ENCODE results near the gene LARP6. TPM values are rescaled to one million over a fixed set of nuclear protein-coding genes. Genes with fewer than 3 reads are reported as not detected.

Gene LARP6
- total RNA-seq, 1 experiment from 2014 or later, result 31.2 TPM

- BruUV-seq (replicated peaks), result no TSS peak
- H3K9me3 ChIP-seq (ENCODE audit: insufficient read depth, low read depth), result no peaks in the 10 kb centered on the region
- no peaks in the 10 kb centered on the region for H3K79me2 ChIP-seq (ENCODE audit: low read depth)
- H3K4me2 ChIP-seq, result no peak overlapping the region
- TF ChIP-seq CTCF (conservative IDR thresholded peaks at IDR 0.05) (no peak), EZH2 (IDR thresholded peaks at IDR 0.05; ENCODE audit: low read depth) (no peak)
- 0 out of 2 replicates have a peak, but pooled peaks cover 4% of the 10 kb centered on the region for H3K36me3 ChIP-seq (ENCODE audit: low read depth)
- H3K27me3 ChIP-seq (ENCODE audit: insufficient read depth, low read depth), result no peaks in the 10 kb centered on the region
- no peak overlapping the region for H2AFZ ChIP-seq
- peaks cover 24% of the 10 kb centered on the region for H3K4me1 ChIP-seq (replicated peaks; ENCODE audit: insufficient read depth)
- ChIA-PET POLR2A (ENCODE audit: unreplicated experiment) (no interaction called here), CTCF (interaction anchor here (0.5 kb wide), 1 partner anchor 9 kb away, joined by 5 read pairs; no protein-coding TSS in a partner anchor)
- H3K9me2 ChIP-seq (ENCODE audit: insufficient read depth), result no peaks in the 10 kb centered on the region
- H3K27ac ChIP-seq, result no peak overlapping the region
- DNase-seq, result no peak
- no peaks in the 10 kb centered on the region for H4K20me1 ChIP-seq (ENCODE audit: insufficient read depth)
- intact Hi-C loops (cut with micrococcal nuclease; ENCODE audit: unreplicated experiment), result no loop called here
- H3F3A ChIP-seq (ENCODE audit: insufficient read depth, low read depth), result peaks cover 24% of the 10 kb centered on the region; the same call in 1 of the 2 replicates
- no peak overlapping the region for H3K4me3 ChIP-seq
These were observed 21.8 kb downstream of the LARP6 start for GRCh38 chr15:70832176-70832575.

GRCh38 chr15:70831094-70831911 is 22.7 kb downstream of the LARP6 start:
- H4K20me1 ChIP-seq (ENCODE audit: insufficient read depth), result no peaks in the 10 kb centered on the region
- peaks cover 30% of the 10 kb centered on the region; the same call in 1 of the 2 replicates for H3F3A ChIP-seq (ENCODE audit: insufficient read depth, low read depth)
- no peak overlapping the region for H3K27ac ChIP-seq
- H3K4me1 ChIP-seq (replicated peaks; ENCODE audit: insufficient read depth), result peaks cover 32% of the 10 kb centered on the region
- no peaks in the 10 kb centered on the region for H3K9me2 ChIP-seq (ENCODE audit: insufficient read depth)
- H3K4me2 ChIP-seq, result no peak overlapping the region
- ChIA-PET CTCF (interaction anchor here (0.5 kb wide), 1 partner anchor 9 kb away, joined by 5 read pairs; no protein-coding TSS in a partner anchor), POLR2A (ENCODE audit: unreplicated experiment) (interaction anchor here (0.7 kb wide), 1 partner anchor 1362 kb away, joined by 6 read pairs; no protein-coding TSS in a partner anchor)
- DNase-seq, result no peak
- H2AFZ ChIP-seq, result no peak overlapping the region
- no peaks in the 10 kb centered on the region for H3K79me2 ChIP-seq (ENCODE audit: low read depth)
- no peaks in the 10 kb centered on the region for H3K27me3 ChIP-seq (ENCODE audit: insufficient read depth, low read depth)
- BruUV-seq (replicated peaks), result no TSS peak
- H3K36me3 ChIP-seq (ENCODE audit: low read depth), result 0 out of 2 replicates have a peak, but pooled peaks cover 4% of the 10 kb centered on the region
- intact Hi-C loops (cut with micrococcal nuclease; ENCODE audit: unreplicated experiment), result no loop called here
- no peaks in the 10 kb centered on the region for H3K9me3 ChIP-seq (ENCODE audit: insufficient read depth, low read depth)
- no peak overlapping the region for H3K4me3 ChIP-seq
- TF ChIP-seq EZH2 (IDR thresholded peaks at IDR 0.05; ENCODE audit: low read depth) (no peak), CTCF (conservative IDR thresholded peaks at IDR 0.05) (no peak)

- no peaks in the 10 kb centered on the region for H3K27me3 ChIP-seq (ENCODE audit: insufficient read depth, low read depth)
- no peak overlapping the region for H3K4me3 ChIP-seq
- no peaks in the 10 kb centered on the region for H3K79me2 ChIP-seq (ENCODE audit: low read depth)
- H3K36me3 ChIP-seq (ENCODE audit: low read depth), result 0 out of 2 replicates have a peak, but pooled peaks cover 4% of the 10 kb centered on the region
- H3K27ac ChIP-seq, result no peak overlapping the region
- ChIA-PET POLR2A (ENCODE audit: unreplicated experiment) (no interaction called here), CTCF (no interaction called here)
- H2AFZ ChIP-seq, result no peak overlapping the region
- no peak overlapping the region for H3K4me2 ChIP-seq
- no peak for TF ChIP-seq EZH2 (IDR thresholded peaks at IDR 0.05; ENCODE audit: low read depth)
- TF ChIP-seq CTCF (conservative IDR thresholded peaks at IDR 0.05), result no peak
- H3K9me2 ChIP-seq (ENCODE audit: insufficient read depth), result no peaks in the 10 kb centered on the region
- peaks cover 34% of the 10 kb centered on the region; the same call in 1 of the 2 replicates for H3F3A ChIP-seq (ENCODE audit: insufficient read depth, low read depth)
- no peaks in the 10 kb centered on the region for H4K20me1 ChIP-seq (ENCODE audit: insufficient read depth)
- peaks cover 39% of the 10 kb centered on the region for H3K4me1 ChIP-seq (replicated peaks; ENCODE audit: insufficient read depth)
- DNase-seq, result no peak
- intact Hi-C loops (cut with micrococcal nuclease; ENCODE audit: unreplicated experiment), result no loop called here
- BruUV-seq (replicated peaks), result no TSS peak
- H3K9me3 ChIP-seq (ENCODE audit: insufficient read depth, low read depth), result no peaks in the 10 kb centered on the region
These were observed 23.3 kb downstream of the LARP6 start for GRCh38 chr15:70830615-70831014.

Data from PC-9 (cell line).